Measurements from ENCODE around the gene SLIT3.

DNA sequence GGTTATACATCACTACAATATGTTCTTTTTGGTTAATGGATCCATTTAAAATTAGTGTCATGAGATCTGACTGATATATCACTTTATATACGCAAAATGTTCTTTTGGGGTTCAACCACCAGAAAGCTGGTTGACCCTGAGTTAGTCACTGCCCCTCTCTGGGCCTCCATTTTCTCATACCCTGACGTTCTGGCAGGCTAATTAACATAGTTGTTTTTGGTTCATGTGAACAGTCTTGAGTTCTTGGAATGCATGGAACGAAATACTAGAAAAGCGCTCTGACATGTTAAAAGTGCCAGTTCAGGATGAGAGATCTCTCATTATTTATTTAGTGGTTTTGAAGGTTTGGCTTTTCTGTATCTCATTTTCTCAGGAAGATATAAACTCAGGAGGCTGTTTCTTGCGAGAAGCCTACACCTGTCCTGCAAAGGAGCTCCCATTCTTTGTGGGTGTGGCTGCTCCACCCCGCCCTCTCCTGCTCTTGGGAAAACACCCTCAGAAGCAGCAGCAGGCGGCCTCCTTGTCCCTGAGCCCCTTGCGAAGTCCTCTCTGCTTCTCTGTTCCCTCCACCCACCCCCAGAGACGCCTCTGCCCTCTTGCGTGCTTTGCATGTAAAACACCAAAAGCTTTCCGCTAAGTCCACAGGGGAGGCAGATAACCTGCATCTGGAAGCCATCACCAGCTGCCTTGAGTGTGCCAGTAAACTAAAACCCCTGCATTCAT, 419.4 kb downstream of the SLIT3 start:
- TF ChIP-seq POLR2A (IDR thresholded peaks at IDR 0.05; ENCODE audit: low read length) (no peak), GATA1 (IDR thresholded peaks at IDR 0.05; ENCODE audit: low read depth, low read length) (no peak)

Measured in erythroblast (primary cell).